Kidney epithelial cell (primary cell): ENCODE data around the gene HRNR. TPM values are rescaled to one million over a fixed set of nuclear protein-coding genes. Genes with fewer than 3 reads are reported as not detected.
"Not testable (repeated sequence)": the region's sequence is repeated elsewhere in the genome, so short reads cannot be mapped to it uniquely, and the experiment has no call there.

Experiments
- DNase-seq: peaks from one replicate; pipeline ENCODE4 v3.0.0-alpha.2; 2010; ENCODE audit warnings: low read depth
- H3K27me3 ChIP-seq: 2 replicates; pipeline ENCODE4 v1.6.0; 2011; ENCODE audit warnings: low read length; ENCODE audit not compliant: control insufficient read depth, insufficient read depth
- H3K36me3 ChIP-seq: 2 replicates; pipeline ENCODE4 v1.5.1; 2011; ENCODE audit warnings: low read length; ENCODE audit not compliant: control insufficient read depth, insufficient read depth
- H3K4me3 ChIP-seq: 2 replicates; pipeline ENCODE4 v1.5.1; 2011; ENCODE audit warnings: low read depth, mild to moderate bottlenecking, control low read depth, low read length
- CTCF ChIP-seq: IDR thresholded peaks from 2 replicates; pipeline ENCODE4 v1.5.1; 2011; ENCODE audit warnings: mild to moderate bottlenecking, moderate library complexity, low read length, control low read depth, inconsistent platforms; ENCODE audit not compliant: insufficient read depth, poor library complexity, severe bottlenecking
- total RNA-seq: library from RNA; depleted of rRNA; stranded (reverse); fragments of >200 nt; gene quantifications from 2 replicates; pipeline ENCODE4 v1.2.3, GENCODE V29; 2015

The HRNR gene
- total RNA-seq, 1 donor from 2014 or later = not detected

DNA sequence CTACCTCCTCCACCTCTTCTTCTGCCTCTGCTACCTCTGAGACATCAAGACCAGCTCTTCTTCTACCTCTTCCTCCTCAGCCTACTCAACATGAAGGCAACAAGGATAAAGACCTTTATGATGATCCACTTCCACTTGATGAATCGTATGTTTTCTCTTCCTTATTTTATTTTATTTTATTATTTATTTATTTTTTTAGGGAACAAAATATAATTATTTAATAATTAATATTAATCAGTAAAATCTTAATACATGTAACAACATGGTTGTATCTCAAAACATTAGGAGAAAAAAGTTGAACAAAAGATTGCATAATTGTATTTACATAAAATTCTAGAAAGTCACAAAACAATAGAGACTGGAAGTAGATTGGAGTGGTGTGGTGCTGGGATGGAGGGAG is 13.1 kb upstream of the HRNR start:
- no peak for TF ChIP-seq CTCF
- DNase-seq = no peak
- no peaks in the 10 kb centered on the region for H3K27me3 ChIP-seq
- H3K4me3 ChIP-seq = no peak overlapping the region
- H3K36me3 ChIP-seq = no peaks in the 10 kb centered on the region

- Histone ChIP-seq H3K4me3 (no peak overlapping the region), H3K27me3 (no peaks in the 10 kb centered on the region), H3K36me3 (no peaks in the 10 kb centered on the region)
- TF ChIP-seq CTCF = no peak
- DNase-seq = no peak
Measured at GRCh38 chr1:152228831-152229230, 4.8 kb upstream of the HRNR start.

DNA sequence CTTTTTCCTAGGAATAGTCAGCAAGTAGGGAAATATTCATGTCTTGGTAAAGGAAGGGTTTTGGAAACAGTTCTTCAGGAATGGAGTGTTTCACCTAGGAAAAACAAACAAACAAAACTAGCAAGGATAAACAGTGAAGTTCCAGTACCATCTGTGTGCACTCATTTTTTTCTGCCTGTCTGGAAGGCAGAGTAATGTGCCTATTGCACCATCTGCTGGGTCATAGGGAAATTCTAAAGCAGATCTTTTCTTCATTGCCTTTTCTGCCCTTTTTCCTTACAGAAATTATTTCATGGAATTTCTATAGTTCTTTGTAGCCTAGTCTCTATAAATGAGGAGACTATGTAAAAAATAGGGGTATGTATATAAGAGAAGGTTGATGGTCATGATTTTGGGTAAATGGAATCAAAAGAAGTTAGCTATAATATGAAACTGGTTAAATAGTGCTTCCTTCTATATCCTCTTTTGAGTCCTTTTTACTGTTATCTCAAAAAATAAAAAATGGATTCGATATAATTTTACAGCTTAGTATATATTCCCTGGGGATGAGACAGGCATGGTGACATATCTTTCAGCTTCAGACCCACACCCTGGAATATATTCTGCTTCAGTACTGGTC is 3.4 kb upstream of the HRNR start:
- H3K4me3 ChIP-seq = no peak overlapping the region
- DNase-seq = no peak
- H3K36me3 ChIP-seq = no peaks in the 10 kb centered on the region
- TF ChIP-seq CTCF = peak; percentile 3
- H3K27me3 ChIP-seq = no peaks in the 10 kb centered on the region

- no peak for DNase-seq
- no peaks in the 10 kb centered on the region for H3K36me3 ChIP-seq
- no peaks in the 10 kb centered on the region for H3K27me3 ChIP-seq
- no peak for TF ChIP-seq CTCF
- no peak overlapping the region for H3K4me3 ChIP-seq
Measured at GRCh38 chr1:152225678-152226077, 1.7 kb upstream of the HRNR start.

DNA sequence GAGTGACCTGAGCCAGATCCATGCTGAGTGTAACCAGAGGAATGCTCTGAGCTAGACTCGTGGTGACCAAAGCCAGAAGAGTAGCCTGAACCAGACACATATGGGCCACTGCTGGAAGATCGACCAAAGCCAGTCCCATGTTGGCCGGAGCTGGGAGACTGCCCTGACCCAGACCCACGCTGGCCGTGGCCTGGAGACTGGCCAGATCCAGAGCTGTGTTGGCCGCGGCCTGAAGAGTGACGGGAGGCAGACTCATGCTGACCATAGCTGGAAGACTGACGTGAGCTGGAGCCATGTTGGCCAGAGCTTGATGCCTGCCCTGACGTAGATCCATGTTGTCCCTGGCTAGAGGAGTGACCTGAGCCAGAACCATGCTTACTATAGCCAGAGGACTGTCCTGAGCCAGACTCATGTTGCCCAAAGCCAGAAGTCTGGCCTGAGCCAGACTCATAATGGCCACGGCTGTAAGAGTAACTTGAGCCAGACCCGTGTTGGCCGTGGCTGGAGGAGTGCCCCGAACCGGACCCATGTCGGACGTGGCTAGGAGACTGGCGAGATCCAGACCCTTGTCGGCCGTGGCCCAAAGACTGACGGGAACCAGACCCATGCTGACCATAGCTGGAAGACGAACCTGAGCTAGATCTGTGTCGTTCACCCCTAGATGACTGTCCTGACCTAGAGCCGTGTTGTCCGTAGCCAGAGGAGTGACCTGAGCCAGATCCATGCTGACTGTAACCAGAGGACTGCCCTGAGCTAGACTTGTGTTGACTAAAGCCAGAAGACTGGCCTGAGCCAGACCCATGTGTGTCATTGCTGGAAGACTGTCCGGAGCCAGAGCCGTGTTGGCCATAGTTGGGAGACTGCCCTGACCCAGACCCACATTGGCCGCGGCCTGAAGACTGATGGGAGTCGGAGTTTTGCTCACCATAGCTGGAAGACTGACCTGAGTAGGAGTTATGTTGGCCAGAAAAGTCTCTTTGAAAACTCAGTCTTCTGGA is 3.5 kb downstream of the HRNR start:
- no peak for TF ChIP-seq CTCF
- no peaks in the 10 kb centered on the region for H3K36me3 ChIP-seq
- no peak for DNase-seq
- no peak overlapping the region for H3K4me3 ChIP-seq
- H3K27me3 ChIP-seq = no peaks in the 10 kb centered on the region

DNA sequence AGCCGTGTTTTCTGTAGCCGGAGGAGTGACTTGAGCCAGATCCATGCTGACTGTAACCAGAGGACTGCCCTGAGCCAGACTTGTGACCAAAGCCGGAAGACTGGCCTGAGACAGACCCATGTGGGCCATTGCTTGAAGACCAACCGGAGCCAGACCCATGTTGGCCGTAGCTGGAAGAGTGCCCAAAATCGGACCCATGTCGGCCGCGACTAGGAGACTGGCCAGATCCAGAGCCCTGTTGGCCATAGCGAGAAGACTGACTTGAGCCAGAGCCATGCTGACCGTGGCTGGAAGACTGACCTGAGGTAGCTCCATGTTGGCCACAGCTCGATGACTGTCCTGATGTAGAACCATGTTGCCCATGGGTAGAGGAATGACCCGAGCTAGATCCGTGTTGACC is 4.6 kb downstream of the HRNR start:
- H3K27me3 ChIP-seq, H3K4me3 ChIP-seq, H3K36me3 ChIP-seq, DNase-seq: not testable (repeated sequence)
